ENCODE results near the gene INTS4.
"Not testable (repeated sequence)": the region's sequence is repeated elsewhere in the genome, so short reads cannot be mapped to it uniquely, and the experiment has no call there.

INTS4 gene

DNA sequence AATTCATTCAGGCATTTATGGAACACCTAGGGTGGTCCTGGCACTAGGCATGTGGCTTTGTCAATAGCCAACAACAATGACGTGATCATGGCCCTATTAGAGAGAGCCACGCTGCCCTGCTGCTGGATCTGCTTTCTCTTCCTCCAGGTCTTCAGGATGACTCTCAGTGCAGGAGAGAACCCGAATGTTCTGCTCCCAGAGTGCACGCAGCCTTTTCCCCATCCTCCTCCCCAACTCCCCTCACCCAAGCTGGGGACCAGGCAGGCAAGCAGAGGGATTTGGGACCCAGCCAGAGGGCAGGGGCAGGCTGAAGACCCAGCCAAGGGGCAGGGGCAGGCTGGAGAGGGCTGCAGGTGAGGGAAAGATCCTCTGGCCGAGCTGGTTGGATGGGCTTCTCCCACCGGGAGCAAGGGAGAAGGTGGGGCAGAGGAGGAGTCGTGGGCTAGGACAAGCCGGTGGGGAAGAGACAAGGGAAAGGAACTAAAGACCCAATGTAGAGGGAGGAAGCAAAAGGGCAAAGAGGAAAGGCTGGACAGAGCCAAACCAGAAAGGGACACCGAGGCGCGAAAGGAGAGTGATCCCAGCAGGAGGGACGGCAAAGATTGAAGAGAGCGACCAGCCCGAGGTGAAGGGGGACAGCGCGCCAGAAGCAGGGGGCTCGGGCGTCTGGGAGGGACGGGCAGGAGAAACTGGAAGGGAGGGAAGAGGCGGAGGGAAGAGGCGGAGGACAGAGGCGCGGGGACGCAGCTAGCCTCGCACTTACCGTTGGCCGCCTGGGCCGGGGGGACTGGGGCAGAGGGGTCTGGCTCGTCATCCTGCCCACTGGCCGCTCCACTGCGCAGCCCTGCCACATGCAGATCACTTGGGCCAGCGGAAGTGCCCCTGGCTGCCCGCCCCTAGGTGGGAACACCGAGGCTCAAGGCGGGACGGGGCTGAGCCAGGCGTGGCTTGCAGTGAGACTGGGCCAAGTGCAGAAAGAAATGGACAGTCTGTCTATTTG is 28.2 kb upstream of the INTS4 start, which contains the start of gene KCTD14:
KCTD14 (minus strand) TSS at position 880 of the 1,000 bp plus-strand sequence; CDS start at position 853, 27 bp downstream.
- no peak for DNase-seq

DNA sequence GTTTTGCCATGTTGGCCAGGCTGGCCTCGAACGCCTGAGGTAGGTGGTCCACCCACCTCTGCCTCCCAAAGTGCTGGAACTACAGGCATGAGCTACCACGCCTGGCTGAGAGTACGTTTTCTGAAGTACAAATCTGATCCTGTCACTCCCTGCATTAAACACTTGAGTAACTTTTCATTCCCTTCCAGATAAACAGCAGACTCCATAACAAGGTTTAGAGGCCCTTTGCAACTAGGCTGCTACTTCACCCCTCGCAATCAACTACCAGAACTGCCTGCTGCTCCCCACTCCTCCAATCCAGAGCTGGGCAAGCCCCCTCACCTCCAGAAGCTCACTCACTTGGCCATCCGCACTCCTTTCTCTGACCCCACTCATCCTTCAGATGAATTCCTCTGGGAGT is 27.1 kb upstream of the INTS4 start:
- DNase-seq = no peak

DNA sequence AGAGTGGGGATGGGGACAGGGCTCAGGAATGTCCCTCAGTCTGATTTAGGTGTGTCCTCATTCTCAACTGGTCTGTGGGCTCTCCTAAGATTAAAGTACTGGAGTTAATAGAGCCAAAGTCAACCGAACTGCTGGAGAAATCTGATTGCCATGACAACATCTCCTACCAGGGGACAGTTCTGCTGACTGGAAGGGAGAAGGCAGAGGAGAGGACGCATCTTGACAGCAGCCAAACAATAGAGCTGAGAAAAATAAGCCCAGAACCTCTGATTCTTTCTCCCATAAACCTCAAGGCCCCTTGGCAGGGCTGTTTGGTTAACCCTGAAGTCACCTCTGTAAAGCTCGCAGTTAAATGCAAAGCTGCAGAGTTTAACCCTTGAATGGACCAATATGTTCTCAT is 25.8 kb upstream of the INTS4 start:
- no peak for DNase-seq

DNA sequence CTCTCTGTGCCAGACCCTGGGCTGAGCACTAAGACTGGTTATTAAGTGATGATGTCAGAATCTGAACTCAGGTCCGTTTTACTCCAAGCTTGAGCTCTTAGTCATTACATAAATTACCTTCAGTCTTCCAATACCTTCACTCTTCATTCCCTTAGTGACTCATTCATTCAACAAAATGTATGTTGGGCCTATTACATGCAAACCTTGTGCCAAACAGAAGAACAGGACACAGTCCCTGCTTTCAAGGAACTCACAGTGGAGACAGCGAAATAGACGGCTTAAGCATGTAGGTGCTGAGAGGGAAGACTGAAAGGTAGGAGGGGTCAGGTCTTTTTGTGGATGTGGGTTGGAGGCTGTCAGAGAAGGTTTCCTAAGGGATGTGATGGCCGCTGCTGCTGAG is 25.3 kb upstream of the INTS4 start:
- no peak for DNase-seq

DNA sequence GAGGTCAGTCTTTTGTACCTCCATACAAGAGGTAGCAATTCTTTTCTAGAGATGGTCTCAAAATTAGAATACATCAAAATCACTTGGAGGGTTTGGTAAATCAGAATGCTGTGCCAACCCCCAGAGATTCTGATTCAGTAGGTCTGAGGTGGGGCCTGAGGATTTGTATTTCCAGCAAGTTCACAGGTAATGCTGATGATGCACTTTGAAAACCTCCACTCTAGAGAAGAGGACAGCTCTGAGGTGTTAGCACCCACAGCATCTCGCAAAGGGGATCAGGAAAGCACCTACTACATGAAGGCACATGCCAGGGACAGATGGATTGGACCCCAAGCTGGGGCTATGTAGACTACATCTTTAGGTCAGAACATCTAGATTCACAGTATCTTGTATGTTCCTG is 21.4 kb upstream of the INTS4 start:
- DNase-seq = no peak

DNA sequence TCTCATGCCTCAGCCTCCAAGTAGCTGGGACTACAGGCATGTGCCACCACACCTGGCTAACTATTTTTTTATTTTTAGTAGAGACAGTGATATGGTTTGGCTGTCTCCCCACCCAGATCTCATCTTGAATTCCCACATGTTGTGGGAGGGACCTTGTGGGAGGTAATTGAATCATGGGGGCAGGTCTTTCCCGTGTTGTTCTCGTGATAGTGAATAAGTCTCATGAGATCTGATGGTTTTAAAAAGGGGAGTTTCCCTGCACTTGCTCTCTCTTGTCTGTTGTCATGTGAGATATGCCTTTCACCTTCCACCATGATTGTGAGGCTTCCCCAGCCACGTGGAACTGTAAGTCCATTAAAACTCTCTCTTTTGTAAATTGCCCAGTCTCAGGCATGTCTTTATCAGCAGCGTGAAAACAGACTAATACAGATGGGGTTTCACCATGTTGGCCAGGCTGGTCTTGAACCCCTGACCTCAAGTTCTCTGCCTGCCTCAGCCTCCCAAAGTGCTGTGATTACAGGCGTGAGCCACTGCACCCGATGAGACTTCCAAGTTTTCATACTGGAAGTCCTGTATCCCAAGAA is 20.6 kb upstream of the INTS4 start:
- DNase-seq = not testable (repeated sequence)

DNA sequence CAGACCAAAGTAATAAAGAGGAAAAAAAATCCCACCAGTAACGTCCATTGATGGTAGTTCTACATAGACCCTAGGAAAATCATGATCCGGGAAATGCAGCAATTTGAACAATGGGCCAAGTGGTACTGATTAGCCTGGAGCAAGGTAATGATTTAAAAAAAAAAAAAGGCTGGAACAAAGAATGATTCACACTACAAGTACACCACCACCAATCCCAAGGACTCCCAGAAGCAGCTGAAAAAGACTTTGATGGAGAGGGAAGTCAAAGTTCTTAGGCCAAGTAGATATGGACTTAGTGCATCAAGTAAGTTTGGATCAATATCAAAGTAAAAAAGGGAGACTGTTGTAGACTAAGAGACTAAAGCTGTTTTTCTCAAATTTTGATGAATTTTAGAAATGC is 16.8 kb upstream of the INTS4 start:
- DNase-seq = no peak

DNA sequence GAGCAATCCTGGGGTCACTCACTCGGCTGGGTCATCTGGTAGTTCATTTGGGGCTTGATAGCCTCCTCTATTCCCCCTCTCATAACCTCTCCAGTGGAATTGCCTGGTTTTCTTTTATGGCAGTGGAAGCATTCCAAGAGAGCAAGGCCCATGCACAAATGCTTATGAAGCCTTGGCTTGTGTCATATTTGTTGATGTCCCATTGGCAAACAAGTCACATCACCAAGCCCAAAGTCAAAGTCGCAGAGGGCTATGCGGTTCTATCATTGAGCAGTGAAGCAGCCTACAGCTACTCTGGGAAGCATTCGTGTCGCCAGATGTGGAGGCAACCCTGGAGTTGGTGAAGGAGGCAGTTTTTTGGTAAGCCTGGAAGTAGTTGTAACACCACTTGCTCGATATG is 16.3 kb upstream of the INTS4 start:
- DNase-seq = no peak

DNA sequence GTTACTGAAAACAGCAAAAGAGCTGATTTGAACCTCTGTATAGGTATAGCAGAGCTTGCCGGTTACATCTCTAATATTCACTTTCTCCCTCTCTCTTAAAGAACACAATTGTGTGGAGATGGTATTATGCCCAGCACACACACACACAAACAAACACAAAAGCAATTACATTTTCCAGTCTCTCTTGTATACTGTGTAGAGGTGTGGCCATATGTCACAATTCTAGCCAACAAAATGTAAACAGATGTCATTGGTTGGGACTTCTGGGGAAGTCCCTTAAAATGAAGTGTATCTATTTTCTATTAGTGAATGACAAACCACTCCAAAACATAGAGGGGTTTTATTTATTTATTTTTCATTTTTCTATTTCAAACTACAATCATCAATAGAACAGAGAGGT is 15.8 kb upstream of the INTS4 start:
- DNase-seq = no peak

DNA sequence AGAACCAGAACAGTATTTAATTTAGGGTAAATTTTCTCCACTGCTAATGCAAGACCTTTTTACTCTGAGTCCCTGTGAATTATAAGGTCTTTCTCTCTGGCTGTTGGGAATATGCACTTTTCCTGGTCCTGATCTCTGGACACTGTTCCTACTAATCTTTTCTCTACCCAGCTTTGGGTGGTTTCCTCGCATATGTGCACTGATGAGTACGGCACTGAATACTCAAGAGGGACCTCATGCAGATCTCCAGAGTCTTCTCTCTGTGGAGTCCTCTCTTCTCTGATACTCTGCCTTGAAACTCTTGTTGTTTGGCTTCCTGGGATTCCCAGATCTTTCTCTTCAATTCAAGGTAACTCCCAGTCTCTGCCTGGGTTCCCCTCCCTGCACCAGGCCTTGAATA is 14.6 kb upstream of the INTS4 start:
- no peak for DNase-seq

DNA sequence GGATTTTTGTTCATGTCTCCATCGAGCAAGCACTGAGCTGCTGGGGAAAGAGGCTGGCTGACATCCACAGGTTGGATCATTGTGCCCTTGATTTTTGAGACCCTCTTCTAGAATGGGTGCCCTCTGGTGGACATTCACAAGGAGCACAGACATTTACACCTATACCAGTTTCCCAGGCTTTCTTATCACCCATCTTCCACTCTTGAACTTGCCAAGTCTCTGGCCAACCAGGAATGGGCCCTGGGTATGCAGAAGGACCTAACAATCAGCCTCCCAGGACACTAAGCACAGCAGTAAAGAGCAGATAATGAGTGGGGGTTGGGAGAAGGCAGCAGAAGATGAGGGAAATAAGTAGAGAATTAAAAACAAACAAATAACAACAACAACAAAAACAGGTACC is 5.7 kb upstream of the INTS4 start:
- peak; percentile 41 for DNase-seq

DNA sequence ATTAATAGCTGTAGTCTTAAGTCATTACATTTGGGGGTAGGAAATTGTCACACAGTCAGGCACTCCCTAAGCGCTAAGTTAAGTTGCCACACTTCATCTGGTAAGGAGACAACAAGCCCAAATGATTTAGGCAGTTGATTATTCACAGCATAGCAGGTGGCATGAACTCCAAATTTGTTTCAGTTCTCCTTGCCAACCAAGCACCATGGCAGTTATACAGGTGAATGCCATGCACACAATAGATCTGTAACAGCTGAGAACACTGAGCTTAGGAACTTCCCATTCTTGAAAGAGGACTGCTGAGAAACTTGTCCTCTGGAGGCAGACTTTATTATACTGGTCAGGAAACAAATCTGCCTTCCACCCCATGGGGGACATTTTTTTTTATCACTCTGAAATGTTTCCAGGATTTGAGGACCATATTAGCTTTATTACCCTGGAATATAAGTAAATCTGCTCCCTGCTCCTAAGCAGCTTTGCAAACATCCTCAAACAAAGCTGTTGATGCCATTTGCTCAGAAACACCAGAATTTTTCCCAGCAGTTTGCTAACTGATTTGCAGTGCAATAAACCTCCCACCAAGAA is 5.1 kb upstream of the INTS4 start:
- no peak for DNase-seq

DNA sequence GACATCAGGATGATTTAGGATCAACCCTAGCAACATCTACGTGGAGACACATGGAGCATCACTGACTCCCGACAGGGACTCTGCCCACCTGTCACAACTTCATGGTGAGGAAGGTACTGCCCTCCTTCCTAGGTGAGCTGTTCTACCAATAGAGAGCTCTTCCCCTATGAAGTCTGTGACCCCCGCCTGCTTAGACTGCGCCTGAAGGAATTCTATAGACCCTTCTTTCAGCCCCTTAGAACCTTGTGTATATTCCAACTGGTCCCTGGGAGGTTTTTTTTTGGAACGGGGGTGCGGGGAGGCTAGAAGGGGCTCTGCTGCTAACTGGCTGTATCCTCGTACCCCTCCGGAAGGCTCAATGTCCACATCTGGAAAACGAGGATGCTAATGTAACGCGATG is 566 bp downstream of the INTS4 start:
- DNase-seq = no peak

DNA sequence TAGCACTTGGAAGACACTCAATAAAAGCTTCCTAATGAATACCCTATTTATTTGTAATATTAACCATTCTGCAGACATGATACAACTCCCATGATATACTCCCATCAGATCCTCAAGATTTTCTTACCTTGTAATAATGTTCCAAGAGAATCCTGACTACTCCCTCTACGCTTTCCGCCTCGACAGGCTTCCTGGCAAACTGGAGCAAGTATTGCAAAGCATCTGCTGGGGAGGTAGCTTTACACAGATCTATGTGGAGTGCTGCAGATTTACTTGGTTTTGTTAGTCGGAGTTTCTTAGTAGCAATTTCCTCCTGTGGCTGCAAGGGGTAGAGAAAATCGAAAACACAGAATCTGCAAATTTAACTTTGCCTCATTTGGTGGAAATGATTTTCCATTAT is 3.5 kb downstream of the INTS4 start:
- no peak for DNase-seq

DNA sequence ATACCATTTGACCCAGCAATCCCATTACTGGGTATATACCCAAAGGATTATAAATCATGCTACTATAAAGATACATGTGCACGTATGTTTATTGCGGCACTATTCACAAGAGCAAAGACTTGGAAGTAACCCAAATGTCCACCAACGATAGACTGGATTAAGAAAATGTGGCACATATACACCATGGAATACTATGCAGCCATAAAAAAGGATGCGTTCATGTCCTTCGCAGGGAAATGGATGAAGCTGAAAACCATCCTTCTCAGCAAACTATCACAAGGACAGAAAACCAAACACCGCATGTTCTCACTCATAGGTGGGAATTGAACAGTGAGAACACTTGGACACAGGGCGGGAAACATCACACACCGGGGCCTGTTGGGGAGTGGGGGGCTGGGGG is 8.0 kb downstream of the INTS4 start:
- DNase-seq = not testable (repeated sequence)

DNA sequence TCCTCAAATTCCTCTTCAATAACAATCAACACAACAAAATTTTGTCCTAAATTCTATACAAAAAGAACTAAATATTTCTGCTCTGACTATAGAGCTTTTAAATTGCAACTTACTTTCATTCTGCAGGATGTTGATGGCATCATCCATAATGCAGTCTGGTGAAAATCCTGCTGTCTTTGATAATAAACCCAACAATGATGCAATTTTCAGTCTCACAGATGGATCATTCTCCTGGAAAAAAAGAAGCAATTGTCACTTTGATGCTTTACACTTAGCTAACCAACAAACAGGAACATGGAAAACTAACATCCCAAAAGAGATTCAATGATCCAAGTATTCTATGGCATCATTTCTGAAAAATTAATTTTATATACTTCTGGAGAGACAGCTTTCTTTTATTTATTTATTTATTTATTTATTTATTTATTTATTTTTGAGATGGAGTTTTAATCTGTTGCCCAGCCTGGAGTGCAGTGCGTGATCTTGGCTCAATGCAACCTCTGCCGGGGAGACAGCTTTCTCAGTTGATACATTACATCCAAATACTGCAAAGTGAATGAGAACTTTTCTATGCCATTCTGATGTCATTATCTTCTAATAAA is 13.0 kb downstream of the INTS4 start:
- no peak for DNase-seq

DNA sequence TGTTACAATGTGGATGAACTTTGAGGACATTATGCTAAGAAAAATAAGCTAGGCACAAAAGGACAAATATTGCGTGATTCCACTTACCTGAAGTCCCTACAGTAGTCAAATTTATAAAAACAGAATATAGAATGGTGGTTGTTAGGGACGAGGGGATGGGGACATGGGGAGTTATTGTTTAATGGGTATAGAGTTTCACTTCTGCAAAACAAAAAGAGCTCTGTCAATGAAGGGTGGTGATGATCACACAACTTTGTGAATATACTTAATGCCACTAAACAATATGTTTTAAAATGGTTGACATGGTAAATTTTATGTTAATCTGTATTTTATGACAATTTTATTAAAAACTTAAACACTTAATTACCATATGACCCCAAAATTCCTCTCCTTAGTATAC is 26.1 kb downstream of the INTS4 start:
- DNase-seq = peak; percentile 42

DNA sequence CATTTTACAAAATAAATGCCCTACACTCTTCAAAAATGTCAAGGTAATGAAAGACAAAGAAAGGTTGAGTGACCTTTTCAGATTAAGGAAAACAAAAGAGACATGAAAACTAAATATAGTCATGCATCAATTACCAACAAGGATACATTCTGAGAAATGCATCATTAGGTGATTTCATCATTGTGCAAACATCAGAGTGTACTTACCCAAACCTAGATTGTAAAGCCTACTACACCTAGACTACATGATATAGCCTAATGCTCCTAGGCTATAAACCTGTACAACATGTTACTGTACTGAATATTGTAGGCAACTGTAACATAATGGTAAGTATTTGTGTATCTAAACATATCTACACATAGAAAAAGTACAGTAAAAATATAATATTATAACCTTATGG is 26.7 kb downstream of the INTS4 start:
- no peak for DNase-seq

DNA sequence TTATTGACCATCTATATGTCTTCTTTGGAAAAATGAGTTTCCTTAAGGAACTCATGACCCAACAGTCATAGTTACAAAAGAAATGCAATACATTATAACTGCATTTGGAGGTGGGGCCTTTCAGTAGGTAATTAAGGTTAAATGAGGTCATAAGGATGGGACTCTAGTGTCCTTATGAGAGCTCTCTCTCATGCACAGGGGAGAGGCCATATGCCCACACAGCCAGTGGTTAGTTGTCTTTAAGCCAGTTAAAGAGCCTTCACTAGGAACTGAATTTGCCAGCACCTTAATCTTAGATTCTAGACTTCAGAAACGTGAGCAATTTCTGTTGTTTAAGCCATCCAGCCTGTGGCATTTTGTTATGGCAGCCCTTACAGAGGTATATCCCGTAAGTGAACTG is 27.3 kb downstream of the INTS4 start:
- no peak for DNase-seq

DNA sequence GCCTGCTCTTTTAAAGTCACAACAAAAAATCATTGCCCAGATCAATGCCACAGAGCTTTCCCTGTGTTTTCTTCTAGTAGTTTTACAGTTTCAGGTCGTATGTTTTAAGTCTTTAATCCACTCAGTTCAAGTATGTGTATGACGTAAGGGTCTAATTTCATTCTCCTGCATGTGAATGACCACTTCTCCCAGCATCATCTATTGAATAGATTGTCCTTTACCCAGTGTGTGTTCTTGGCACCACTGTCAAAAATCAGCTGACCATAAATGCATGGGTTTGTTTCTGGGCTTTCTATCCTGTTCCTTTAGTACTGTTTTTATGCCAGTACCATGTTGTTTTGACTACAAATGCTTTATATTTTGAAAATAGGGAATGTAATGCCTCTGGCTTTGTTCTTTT is 28.1 kb downstream of the INTS4 start:
- no peak for DNase-seq

DNA sequence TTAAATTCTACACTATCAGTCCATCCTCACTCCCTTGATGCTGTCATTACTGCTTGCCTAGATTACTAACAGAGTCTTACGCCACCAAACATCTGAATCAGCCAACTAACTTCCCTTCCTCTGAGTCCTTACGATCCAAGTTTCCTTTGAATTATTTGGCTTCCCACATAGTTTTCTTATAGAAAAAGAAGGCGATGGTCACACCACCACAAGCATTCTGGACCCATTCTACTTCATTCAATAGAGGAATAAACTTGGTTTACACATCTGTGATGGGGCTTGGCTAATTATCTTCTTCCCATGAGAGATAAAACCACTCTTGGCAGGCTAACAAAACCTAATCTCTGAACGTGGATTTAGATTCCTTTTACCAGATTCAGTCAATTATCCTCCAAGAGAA is 35.0 kb downstream of the INTS4 start:
- DNase-seq = no peak

DNA sequence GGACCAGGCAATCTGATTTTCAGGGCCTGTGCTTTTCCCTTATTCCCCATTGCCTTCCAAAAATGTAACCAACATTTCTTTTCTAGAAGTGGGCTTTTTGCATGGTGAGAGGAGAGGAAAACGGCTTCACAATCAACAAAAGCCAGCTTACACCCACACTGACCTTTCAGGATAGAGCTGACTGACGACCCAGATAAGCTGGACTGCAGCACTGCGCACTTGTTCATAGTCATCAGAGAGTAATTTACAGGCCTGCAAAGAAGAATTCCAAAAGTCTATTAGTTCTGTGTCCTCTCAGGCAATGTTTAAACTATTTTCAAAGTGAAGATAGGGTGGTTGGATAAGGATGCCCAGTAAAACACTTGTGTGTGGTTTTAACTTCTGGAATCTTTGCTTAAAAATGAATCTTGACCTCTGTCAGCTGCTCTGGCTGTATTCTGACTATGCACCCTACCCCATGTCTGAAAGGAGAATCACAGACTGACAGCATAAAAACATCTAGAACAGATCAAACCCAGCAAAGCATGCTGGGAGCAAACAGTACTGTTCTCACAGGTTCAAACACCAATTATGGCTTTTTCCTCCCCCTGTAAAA is 35.8 kb downstream of the INTS4 start:
- DNase-seq = not testable (repeated sequence)

DNA sequence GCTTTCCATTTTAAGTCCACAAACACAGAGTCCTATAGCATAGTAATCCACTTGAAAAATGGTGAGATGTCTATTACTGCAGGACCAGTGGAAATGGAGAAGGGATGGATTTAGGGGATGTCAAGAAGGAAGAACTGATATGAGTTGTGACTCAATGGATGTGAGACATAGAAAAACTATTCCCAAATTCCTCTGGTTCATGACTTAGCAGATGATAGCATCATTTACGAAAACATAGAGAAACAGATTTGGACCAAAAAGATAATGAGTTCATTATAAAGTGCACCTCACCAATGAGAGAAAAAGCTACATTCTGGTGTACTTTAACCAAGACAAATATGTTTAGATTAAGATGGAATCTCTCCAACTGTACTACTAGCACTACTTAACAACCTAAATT is 51.2 kb downstream of the INTS4 start:
- DNase-seq = not testable (repeated sequence)

Measured in MV-4-11 (cell line).